Renal pelvis (tissue), 4 donors: Measurements from ENCODE around the gene ARHGEF4. TPM values are rescaled to one million over a fixed set of nuclear protein-coding genes. Genes with fewer than 3 reads are reported as not detected.

Experiments used
- DNase-seq: peaks from one replicate; pipeline ENCODE4 v3.0.0-alpha.2; 2013
- polyA plus RNA-seq, 3 donors: library from polyadenylated mRNA; unstranded; fragments of 120-200 nt; gene quantifications; one replicate each; pipeline ENCODE4 v1.2.1, GENCODE V29; 2013; ENCODE audit not compliant: insufficient read length in 3 of 3

Gene ARHGEF4
- polyA plus RNA-seq, 3 donors = 6.5 to 8.4 (median 8.0) TPM

DNA sequence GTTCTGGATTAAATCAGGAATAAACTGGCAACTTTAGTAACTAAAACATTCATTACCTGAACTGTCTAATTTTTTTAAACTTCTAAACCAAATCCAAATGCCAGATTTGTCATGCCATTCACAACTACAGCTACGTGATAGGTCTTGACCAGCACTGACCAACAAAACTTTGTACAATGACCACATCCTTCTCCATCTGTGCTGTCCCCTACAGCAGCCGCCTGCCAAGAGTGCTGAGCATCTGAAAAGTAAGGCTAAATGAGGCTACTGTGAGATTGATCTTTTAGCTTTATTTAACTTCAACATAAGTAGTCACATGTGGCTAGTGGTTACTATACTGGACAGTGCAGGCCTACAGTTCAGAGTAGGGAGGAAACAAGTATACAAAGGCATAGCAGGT, 248.9 kb downstream of the ARHGEF4 start:
- DNase-seq = no peak

DNA sequence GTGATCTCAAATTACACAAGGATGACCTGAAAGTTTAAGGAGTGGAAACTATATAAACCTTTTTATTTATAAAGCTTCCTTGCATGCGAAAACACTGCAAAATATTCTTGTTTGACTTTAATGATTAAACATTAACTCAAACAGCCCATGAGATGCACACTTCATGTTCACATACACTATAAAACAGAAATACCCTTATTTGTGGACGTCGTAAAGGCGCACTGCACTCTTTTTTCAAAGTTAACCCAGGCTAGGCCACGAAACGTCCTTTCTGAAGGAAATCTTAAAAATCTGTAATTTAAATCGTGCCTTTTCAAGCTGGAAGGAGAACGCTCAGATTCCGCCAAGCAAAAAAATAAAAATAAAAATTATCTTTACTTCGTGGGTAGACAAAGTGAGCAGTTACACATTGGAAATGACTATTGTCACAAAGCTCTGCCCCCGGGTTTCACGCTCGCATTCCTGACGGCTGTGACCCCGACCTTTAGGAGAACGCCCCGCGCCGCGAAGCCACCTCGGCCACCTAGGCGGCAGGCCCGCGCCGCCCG, 255.8 kb downstream of the ARHGEF4 start:
- no peak for DNase-seq

DNA sequence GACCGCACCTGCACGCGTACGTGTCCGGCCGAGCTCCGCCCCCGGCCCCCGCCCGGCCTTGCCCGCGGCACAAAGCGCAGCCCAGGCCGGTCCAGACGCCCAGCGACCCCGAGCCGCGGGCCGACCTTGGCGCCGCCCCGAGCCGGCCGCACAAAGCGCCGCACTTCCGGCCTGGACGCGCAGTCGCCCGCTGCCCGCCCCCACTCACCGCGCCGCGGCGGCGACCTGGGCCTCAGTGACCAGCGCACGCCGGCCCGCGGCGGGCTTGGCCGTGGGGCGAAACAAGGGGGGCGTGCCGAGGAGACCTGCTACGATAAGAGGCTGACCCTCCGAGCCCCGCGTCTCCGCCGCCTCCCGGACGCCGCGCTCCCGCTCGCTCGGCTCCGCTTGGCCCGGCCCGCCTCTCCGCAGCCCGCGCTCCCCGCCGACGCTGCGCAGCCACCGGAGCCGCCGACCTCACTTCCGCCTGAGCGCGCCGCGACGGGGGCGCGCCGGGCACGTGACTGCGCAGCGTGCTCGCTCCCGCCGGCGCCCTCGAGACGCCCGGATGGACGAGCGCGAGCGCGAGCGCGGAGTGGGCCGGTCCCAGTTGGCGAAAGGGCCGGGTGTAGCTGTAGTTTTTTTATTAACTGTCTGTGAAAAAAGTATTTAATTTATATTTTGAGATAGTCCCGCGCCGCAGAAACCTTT, 256.4 kb downstream of the ARHGEF4 start, which contains the start of gene FAM168B:
FAM168B (minus strand) TSS at position 455 of the 690 bp plus-strand sequence. CDS start 10,814 bp downstream, outside the sequence.
- DNase-seq = peak; percentile 90

DNA sequence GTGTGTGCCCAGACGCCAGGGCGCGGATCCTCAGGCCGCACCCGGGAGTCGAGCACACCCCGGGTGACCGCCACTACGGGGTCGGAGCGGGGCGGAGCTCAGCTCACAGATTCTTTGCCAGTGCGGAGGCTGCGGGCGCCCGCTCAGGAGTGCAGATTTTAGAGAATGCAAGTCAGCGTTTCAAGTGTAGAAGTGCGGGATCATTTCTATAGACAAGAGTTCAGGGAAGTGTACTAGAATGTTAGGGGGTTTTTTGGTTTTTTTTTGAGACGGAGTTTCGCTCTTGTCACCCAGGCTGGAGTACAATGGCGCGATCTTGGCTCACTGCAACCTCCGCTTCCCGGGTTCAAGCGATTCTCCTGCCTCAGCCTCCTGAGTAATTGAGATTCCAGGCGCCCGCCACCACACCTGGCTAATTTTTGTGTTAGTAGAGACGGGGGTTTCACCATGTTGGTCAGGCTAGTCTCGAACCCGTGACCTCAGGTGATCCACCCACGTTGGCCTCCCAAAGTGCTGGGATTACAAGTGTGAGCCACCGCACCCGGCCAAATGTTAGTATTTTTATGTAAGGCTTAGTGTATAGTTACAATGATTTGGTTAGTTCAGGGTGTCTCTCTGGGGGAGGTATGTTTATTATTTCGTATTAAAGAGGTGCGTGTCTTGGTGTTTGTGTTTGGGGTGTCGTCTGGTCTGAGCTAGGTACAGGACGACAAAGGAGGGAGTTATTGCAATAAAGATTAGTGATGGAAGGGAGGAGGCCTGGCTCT, 257.2 kb downstream of the ARHGEF4 start:
- DNase-seq = no peak

DNA sequence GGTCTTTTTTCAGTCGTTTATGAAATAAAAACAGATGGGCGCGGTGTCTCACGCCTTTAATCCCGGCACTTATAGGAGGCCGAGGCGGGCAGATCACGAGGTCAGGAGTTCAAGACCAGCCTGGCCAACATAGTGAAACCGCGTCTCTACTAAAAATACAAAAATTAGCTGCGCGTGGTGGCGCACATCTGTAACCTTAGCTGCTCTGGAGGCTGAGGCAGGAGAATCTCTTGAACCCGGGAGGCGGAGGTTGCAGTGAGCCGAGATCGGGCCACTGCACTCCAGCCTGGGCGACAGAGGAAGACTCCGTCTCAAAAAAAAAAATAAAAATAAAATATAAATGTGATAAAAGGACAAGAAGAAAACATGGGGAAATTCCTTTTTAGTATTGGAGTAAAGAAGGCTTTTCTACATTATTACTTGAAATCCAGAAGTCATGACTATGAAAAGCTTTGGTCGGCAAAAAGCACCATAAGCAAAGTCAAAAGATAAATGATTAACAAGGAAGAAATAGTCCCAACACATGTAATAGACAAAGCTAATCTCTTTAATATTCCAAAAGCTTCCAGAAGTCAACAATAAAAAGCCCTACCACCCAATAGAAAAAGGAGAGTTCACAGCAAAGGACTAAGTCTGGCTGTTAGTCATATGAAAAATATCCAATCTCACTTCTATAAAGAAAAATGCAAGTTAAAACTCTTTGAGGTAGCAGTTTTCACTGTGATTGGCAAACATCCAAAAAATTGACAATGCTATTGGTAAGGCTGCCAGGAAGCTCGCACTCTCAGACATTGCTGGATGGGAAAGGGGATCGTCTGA, 258.0 kb downstream of the ARHGEF4 start:
- no peak for DNase-seq

Other genes with a start within 250 kb of the ARHGEF4 start
- not detected for gene CFC1, start 237.3 kb upstream of the ARHGEF4 start, polyA plus RNA-seq
- not detected for gene POTEJ, start 225.5 kb upstream of the ARHGEF4 start, polyA plus RNA-seq
- not detected for gene GPR148, start 107.8 kb upstream of the ARHGEF4 start, polyA plus RNA-seq
- gene AMER3, start 81.4 kb upstream of the ARHGEF4 start, polyA plus RNA-seq = under 1 TPM in 1 of 3 donors, not detected in 2; 0.03 TPM